HS-5 (cell line): ENCODE data around the gene RPA3.

ENCODE experiments used
- DNase-seq: peaks from one replicate; pipeline ENCODE4 v3.0.0-alpha.2; 2012; ENCODE audit warnings: low read depth

The RPA3 gene

DNA sequence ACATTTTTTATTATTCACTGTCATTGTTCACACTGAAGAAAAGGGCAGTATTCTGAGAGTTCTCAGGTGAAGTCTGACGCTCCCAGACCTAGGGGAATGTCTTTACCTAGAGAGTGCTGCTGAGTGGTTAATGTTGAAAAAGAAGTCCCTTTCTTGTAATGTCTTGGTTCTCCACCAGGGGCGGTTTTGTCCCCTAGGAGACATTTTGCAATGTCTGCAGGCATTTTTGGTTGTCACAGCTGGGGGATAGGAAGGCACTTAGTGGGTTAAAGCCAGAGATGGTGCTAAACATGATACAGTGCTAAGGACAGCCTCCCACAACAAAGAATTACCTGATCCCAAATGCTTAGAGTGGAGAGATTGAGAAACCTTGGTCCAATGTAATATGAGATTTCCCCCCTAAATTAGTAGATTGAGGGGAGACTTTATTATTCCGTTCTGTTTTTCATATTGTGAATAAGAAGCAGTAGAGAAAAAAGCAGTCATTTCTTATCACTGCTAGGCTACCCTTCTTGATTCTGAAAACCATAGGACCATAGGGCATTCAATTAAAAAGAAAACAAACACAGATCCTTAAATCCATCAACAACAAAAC lies 64.7 kb downstream of the RPA3 start:
- no peak for DNase-seq

DNA sequence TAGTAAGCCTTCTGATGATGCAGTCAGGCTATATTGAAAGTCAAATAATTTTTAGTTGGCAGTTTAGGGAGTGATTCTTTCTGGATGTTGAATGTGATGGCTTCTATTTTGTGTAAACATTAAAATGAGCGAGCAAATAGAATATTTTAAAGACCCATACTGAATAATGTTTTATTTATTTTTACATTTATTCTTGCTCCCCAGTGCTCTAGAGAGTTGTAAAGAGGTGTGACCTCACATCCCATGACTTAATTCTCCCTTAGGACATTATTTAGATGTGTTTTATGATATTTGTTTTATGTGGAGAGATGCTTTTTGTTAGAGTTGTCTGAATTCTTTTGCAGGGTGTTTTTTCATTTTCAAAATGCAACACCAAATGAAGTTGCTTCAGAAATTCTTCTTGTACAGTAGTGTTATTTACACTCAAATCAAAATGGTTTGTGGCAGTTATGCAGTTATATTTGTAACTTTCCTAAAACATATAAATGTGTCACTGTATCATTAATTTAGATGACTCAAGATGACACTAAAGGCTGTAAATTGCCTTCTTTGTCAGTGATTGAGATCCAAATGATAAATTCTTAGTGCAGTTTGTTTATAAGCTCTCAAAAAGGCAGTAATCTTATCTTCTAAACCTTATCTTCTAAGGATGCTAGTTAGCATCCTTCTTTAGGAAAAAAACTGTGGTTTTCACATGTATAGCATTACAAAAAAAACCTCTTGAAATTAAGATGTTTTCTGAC lies 65.4 kb downstream of the RPA3 start:
- DNase-seq: no peak

DNA sequence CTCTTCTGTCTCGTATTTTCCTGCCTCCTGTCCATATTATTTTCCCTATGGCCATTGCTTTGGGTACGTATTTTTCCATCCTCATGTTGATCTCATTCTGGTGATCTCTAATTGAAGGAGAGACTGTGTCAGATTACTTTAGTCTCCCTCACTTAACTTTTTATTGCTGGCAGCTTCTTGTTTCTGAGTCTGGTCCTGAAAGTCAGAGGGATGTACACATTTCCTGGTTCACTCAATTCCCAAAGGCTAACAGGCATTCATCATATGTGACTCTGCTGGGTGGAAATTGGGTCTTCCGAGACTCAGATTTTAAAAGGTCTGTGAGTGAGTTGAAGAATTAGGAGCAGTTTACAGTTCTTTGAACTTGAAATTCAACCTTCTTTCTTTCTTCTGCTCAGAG lies 66.9 kb downstream of the RPA3 start:
- no peak for DNase-seq

DNA sequence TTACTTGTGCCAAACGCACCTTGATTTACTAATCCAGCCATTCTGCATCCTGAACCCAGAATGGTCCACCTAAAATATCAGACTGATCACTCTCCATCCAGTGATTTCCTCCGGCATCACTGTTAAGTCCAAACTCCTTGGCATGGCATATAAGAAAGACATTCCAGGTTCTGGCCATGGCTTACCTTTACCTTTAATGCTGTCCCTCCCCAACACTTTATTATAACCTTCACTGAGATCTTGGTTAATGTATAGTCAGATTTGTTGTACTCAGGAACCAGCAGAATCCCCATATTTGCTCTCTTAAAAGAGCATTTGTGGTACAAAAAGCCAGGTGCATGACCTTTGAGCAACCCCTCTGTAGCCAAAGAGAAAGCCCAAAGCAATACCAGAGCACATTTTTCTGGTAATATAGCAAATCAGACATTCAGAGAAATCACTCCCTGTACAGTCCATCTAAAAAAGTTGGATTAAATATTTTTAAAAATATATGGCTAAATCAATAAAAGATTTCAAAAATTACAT lies 67.7 kb downstream of the RPA3 start:
- no peak for DNase-seq

DNA sequence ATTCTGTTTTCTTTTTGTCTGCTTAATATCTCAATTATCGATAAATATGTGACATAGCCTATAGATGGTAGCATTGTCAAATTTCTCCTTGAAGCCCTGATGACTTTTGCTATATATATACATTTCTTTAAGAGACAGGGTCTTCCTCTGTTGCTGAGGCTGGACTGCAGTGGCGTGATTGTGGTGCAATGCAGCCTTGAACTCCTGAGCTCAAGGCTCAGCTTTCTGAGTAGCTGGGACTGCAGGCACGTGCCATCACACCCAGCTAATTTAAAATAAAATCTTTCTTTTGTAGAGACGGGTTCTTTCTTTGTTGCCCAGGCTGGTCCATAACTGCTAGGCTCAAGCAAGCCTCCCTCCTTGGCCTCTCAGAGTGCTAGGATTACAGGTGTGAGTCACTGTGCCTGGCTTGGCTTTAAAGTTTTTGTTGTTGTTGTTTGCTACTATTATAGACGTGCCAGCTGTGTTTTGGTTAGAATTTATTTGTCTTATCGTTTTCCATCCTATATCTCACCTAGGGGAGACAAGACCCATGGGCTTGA lies 70.8 kb downstream of the RPA3 start:
- DNase-seq: no peak

DNA sequence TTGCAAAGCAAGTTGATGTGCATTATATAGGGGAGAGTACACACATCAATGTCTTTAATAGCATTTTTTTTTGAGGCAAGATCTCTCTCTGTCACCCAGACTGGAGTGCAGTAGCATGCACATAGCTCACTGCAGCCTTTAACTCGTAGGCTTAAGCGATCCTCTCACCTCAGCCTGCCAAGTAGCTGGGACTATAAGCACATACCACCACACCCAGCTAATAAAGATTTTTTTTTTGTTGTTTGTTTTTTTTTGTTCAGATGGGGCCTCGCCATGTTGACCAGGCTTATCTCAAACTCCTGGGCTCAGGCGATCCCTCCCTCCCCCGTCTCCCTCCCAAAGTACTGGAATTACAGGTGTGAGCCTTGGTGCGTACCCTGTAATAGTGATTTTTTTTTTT lies 76.3 kb downstream of the RPA3 start:
- DNase-seq: no peak

DNA sequence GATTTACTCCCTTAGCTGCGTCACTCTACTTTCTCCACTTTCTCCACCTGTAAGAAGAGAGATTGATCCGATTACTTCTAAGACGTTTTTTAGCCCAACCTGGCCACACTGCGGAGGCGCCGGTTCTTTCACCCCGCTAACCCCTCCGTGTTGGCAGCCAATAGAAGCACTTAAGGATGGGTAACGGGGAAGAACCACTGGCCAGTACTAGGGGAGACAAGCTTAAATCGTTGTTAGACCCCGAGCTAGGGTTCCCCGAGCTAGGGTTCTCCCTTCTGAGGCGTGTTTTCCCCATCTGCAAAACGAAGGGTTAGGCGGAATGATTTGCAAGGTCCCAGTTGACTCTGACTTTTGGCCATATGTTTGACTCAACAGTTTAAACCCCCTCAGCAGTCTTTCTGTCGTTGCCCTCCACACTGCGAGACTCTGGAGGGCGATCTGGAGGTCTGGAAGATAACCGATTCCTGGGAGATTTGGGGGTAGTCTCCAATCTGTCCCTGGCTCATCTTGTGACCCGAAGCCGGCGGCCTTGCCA lies 77.2 kb downstream of the RPA3 start:
- DNase-seq: no peak

DNA sequence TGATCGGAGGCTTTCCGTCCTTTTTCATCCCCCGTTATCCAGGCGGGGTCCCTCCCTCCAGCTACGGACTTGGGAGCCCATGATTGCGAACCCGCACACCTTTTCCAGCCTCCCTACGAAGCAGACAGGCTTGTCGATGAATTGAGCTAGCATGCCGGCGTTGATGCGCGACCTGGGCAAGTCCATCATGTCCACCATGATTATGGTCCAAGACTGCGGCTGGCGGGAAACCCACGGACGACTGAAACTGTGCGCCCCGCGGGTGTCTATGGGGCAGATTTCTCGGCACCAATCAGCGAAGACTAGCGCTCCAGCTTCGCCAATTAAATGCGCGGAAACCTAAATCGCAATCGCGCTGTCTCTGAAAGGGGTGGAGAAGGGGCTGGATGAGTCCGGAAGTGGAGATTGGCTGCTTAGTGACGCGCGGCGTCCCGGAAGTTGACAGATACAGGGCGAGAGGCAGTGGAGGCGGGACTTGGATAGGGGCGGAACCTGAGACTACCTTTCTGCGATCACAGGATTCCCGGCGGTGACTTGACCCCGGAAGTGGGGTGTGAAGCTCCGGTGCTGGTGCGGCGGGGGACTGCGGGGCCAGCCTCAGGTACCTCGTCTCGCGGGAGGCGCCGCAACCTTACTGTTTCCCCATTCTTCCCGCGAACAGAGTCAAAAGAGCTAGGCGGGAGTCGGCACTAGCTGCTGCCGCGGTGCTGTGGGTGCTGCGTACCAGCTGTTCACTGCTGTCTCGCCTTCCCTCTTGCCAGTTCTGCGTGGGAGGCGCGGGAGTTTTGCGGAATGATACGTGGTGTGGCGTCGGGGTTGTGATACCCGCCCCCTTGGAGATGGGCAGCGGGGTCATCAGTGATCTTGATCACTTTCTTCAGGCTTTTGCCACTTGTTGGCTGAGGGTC lies 77.9 kb downstream of the RPA3 start, which contains the start of gene UMAD1:
TSS of gene UMAD1 (plus strand) at position 532 of the 908 bp plus-strand sequence. CDS start 32,620 bp downstream, outside the sequence.
- peak; percentile 100 for DNase-seq

DNA sequence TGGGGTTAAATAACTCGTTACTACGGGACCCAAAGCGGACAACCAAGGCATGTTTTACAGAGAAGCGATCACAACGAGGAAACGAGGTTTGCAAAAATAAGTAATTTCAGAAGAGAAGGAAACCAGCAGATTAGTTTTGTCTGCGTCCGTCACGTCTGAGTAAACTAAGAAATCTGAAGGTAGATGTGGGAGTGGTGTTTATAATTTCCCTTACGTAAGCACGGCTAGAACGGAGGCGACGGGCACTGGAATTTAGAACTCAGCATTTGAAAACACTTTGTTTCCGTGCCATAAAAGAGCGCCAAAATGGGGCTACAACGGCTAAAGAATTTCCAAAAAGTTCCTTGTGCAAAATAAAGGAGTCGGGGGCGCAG lies 78.6 kb downstream of the RPA3 start:
- DNase-seq: peak; percentile 34

DNA sequence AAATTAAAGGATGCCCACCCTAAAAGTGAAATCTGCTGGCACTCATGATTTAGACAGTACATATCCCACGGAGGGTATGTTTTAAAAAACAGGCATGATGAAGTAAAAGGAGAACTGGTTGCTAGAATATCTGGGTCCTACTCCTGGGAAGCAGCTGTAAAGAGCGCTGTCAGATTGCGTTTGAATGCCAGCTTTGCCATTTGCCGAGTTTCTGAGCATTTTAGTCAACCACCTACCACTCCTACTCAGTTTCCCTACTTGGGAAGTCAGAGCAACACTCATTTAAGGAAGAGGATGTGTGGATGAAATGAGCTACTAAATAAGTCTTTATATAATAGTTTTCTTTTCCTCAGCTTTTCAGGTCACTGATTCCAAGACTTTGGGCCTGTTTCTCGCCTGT lies 79.0 kb downstream of the RPA3 start:
- no peak for DNase-seq

DNA sequence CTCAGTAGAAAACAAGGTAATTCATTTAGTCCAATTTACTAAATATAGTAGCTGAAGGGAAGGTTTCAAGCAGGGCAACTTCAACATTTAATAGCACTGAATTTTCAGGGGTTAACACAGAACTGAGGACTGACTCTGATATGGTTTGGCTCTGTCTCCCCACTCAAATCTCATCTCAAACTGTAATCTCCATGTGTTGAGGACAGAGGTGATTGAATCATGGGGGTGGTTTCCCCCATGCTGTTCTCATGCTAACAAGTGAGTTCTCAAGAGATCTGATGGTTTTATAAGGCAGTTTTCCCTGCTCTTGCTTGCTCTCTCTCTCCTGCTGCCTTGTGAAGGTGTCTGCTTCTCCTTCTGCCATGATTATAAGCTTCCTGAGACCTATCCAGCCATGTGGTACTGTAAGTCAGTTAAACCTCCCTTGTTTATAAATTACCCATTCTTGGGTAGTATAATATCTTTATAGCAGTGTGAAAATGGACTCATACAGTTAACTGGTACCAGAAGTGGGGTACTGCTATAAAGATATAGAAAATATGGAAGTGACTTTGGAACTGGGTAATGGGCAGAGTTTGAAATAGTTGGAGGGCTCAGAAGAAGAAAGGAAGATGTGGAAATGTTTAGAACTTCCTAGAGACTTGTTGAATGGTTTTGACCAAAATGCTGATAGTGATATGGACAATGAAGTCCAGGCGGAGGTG lies 87.6 kb downstream of the RPA3 start:
- no peak for DNase-seq

DNA sequence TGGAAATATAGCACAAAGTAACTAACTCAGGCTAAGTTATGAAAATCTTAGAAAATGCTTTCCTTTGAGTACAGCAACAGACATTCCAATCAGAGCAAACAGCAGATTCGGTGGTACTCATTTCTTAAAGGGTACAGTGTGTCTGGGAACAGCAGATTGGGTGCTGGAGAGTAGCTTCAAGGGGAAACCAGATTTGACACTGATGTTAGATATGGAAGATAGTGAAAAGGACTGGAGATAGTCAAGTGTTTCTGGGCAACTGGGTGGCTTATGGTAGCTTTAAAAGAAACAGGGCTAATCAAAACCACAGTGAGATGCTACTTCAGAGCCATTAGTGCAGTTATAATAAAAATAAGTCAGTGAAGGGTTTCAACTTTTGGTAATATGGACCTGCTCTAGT lies 89.9 kb downstream of the RPA3 start:
- no peak for DNase-seq

DNA sequence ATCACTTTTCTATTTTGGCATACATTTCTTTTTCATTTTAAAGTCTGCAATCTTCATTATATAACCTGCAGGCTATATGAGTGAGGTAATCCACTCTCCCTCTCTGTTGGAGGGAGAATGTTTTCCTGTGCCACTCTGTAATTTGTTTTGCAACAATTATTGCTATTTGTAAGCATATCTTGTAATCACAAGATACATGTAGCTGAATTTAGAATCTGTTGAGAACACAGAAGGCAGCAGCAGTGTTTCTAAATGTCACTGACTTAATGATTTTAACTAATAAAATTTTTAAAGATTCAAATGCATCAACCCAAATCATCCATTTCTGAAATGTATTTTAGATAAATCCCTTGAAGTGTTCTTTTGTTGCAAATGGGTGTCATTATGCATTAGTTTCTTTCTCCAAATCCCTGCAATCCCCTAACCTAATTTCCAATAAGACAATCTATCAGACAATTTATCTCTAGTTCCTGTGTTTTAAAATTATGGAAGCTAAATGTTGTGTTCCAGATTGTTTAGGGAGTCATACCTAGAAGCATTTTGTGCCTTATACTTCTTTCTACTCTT lies 97.7 kb downstream of the RPA3 start:
- no peak for DNase-seq

DNA sequence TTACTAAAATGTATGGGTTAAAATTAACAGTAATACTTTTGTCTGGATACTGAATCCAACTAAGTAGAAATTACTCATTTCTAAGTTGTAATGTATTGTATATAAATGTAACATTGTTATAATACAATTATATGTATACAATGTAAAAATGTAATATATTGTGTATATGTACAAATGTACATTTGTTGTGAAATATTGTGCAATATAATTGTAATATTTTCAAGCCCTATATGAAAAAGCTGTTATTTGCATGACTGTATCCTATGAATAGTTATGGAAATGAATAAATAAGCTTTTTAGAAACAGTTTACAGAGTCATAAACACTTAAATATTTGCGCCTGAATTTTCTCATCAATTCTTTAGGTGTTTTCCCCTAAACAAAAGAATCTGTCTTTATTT lies 98.2 kb downstream of the RPA3 start:
- DNase-seq: no peak

DNA sequence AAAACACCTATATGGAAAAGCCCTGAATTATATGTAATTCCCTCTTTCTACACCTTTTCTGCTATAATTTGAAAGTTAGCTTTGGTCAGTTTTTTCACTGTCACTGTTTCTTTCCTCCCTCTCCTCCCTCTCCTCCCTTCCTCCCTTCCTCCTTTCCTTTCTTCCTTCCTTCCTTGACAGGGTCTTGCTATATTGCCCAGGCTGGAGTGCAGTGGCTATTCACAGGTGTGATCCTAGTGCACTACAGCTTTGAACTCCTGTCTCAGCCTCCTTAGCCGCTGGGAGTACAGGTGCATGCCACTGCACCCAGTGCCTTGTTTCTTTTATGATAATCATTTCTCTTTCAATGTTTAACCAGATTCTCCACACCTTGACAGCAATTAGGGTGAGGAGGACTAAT lies 100.0 kb downstream of the RPA3 start:
- DNase-seq: no peak

DNA sequence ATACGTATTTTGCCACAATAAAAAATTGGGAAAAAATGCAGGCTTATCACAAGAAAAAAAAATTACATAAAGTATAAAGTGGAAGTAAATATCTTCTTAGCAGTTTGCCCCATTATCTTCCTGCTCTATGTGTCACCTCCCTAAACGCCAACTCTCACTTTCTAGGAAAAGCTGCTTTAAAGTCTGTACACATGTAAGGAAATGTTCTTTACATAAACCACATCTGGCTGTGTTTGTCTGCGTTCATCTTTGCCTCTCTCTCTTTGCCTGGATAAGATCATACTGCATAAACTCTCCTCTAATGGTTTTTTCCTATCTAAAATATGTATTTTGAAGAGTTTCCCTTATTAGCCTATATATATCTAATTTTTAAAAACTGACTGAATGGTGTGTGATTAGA lies 100.9 kb downstream of the RPA3 start:
- no peak for DNase-seq

DNA sequence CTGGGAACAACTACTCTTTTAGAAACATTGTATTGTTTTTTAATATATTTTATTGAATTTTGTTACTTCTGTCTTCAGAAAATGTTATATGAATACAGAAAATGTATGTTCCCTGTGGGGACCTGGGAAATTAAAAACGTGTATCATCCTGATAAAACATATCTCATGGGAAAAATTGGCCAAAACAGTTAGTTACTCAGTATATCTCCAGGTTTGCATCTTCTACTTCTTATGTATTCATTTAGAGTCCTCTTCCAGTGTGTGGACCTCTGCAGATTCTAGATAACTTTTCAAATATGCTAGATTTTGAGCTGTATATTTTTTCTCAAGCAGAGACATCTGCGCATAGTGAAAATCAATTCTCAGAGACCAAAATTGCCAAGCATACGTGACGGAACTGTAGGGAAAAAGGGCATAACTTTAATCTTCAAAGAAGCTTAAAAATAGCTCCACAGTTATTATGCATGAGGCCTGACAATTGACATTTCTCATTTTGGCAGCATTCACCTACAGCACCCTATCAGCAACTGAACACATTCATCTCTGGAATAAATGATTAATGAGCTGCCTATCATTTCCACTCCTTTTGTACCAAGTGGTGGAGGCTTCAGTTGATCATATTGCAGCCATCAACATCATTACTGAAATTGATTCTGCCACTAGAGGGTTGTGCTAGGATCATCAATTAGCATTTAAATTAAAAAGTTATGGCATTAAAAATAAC lies 104.2 kb downstream of the RPA3 start:
- no peak for DNase-seq

DNA sequence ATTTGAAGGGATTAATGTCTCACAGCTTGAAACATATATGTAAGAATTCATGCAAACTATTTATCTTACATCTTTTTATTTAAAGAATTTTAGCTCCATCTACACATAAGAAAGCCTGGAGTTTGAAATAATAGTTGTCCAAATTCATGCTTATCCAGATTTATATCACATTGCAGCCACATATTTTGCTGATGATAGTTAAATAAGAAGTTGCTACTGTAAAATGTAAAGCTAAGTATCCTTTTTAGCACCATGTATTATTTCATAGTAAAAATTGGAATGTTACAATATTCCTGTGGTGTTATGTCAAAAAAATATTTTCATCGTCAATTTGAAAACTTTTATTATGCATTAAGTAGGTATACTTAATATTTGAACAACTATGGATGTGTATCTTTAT lies 105.2 kb downstream of the RPA3 start:
- DNase-seq: no peak

DNA sequence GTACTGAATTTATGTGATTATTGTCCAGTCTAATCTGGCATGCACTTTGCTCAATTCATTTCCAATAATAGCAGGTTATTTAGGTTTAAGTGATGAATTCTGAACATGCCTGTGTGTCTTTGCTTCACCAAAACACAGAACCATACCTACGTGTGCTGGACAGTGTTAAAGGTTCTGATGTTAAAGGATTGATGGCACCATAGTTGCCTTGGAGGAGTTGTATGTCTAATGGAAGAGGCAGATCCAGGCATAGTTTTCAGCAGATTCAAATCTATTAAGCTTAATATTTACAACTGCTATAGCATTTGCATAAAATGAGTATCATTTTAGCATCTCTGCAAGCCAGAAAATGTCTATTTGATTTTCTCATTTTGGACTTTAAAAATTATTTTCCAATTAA lies 105.9 kb downstream of the RPA3 start:
- DNase-seq: no peak

DNA sequence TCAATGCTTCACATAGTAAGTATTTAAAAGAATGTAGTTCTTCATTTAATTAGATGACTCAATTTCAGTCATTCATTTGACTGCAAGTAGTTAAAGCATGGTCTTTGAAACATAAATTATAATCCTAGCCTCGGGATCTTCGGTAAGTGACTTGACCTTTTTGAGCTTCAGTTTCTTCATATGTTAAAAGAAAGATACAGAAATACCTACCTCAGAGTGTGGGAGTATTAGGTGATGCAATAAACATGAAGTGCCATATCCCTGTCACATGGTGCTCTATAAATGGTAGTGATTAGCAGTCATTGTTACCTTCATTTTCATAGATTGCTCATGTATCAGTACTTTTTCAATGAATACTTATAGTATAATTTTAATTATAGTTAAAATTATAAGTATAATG lies 109.1 kb downstream of the RPA3 start:
- no peak for DNase-seq

DNA sequence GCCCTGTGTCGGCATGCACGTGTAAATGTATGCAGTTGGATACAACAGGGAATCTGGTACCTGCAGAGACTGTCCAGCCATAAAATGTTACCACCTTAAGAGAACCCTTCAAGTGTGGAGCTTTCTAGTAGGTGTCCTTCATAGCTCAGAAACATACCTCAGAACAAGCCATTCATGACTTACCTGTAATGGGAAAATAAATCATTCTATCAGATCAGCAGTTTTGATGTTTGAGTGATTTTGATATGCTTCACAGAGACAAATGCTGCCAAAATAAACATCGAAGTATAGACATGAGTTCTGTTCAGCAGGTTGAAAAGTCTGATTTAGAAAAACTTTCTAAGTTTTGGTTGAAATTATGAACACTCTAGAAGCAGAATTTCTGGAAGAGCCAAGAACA lies 111.4 kb downstream of the RPA3 start:
- DNase-seq: no peak
